ENCODE measurements around the gene TMEM121.

Gene TMEM121

GRCh38 chr14:105487449-105487985, 38.9 kb upstream of the TMEM121 start:
- DNase-seq, result no peak

GRCh38 chr14:105487986-105488777, 38.2 kb upstream of the TMEM121 start:
- no peak for DNase-seq

- DNase-seq, result no peak
Observed at GRCh38 chr14:105488781-105489541, 37.4 kb upstream of the TMEM121 start.

GRCh38 chr14:105489542-105490266, 36.7 kb upstream of the TMEM121 start:
- DNase-seq, result peak; percentile 84

GRCh38 chr14:105490267-105490571, 36.2 kb upstream of the TMEM121 start:
- DNase-seq, result no peak

DNA sequence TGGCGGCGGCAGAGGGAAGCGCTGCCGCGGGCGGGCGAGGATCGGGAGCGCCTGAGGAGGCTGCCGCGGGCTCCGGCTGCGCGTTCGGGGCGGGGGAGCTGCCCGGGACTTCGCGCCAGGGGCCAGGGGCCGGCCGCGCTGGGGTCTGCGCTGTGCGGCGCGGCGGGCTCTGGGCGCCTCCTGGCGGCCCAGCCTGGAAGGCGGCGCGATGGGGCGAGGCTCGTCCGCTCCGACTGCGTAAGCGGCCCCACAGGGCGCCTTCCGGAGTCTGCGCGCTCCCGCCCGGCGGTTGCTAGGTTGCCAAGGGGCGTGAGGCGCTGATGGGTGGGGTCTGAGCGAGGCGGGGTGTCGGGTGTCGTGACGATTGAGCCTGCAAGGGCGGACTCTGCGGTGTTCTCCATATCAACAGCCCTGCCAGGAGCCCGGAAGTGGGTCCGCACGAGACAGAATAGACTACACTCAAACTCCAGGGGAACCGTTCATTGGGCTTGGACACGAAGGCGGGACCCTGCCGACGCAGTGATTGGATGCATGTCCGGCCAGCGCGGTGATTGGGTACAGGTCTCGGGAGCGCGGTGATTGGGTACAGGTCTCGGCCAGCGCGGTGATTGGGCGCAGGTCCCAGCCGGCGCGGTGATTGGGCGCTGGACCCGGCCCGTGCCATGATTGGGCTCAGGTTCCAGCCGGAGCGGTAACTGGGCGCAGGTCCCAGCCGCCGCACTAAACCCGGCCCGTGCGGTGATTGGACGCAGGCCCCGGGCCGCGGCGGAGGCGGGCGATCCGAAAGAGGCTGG, 35.6 kb upstream of the TMEM121 start, which contains the start of gene TEDC1:
TEDC1 (plus strand) TSS at position 675 of the 794 bp plus-strand sequence. CDS start 130 bp downstream, outside the sequence.
- peak; percentile 100 for DNase-seq

DNA sequence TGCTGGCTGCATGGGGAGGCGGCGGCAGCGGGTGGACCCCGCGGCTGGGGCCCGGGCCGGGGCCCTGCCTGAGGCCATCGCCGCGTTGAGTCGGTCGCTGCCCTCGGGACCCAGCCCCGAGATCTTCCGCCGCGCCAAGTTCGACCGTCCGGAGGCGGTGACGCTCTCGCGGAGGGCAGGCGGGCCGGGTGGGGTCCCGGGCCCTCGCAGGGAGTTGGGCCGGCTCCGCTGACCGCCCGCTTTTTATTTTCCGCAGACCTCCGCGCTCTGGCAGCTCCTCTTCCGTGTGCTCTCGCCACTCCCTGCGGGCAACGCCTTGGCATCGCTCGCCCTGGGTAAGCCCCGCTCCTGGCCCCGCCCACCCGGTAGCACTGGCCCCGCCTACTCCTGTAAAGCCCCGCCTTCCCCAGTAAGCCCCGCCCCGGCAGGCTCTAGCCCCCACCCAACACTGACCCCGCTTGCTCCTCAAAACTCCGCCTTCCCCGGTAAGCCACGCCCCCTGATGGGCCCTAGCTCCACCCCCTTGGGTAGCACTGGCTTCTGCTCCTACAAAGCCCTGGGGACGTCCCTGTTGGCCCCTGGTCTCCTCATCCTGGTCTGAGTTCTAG, 34.9 kb upstream of the TMEM121 start:
- DNase-seq, result peak; percentile 61

DNA sequence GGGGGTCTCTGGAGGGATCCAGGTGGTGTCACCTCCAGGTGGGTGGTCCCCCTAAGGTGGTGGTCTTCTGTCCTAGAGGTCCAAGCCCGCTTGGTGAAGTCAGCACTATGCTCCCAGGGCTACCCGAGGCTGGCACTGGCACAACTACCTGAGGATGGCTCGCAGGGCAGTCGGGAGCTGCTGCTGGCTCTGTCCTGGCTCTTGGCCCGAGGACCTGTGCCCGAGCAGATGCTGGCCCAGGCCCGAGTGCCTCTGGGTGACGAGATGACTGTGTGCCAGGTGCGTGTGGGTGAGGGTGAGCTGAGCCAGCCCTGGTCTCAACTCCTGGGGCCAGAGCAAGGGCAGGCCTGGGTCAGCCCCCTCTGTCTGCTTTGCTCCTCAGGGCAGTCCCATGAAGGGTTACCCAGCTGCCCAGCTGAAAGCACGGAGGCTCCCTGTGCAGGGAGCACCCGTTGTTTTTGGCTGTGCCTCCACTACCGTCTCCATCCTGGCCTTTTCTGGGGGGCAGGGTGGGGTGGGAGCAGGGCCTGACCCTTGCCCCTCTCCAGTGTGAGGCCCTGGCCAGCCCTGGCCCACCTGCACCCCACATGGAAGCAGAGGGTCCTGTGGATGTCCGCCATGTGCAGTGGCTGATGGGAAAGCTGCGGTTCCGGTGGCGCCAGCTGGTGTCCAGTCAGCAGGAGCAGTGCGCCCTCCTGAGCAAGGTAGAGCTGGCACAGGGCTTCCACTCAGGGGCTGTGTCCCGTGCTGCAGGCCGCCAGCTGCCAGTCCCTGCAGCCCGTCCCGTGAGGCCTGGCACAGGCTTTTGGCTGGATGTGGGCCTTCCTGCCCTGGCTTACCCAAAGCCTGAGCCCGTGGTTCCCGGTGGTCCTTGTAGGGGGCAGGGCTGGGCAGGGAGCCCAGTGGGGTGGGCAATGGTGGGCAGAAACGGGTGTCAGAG, 34.1 kb upstream of the TMEM121 start:
- DNase-seq, result no peak

- no peak for DNase-seq
Observed at GRCh38 chr14:105492971-105493871, 33.2 kb upstream of the TMEM121 start.

DNA sequence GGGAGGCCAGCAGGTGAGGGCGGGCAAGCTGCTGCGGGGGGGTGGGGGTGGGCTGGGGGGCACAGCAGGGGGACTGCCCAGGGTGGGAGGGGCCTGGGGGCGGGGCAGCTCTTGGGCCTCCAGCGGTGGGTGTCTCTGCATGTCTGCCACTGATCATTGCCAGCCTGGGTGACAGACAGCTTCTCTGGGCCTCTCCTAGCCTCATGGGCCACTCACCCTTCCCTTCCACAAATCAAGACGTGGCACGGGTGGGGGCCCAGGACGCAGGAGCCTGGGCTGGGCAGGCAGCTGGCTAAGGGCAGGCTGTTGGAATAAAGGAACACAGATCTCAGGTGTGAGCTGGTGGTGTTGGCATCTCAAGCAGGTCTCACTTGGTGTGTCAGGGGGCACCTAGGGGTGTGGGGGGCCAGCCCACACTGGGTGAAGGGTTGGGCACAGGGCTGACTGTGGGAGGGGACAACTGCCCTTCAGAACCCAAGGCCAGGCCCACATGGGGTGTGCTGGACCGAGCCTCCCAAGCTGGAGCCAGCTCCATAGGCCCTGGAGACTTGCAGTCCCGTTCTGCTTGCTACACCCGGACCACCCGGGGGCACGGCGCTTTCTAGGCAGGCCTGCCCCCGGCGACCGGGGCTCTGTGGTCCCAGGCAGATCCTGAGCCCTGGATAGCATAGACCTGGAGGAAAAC, 32.3 kb upstream of the TMEM121 start:
- no peak for DNase-seq

DNA sequence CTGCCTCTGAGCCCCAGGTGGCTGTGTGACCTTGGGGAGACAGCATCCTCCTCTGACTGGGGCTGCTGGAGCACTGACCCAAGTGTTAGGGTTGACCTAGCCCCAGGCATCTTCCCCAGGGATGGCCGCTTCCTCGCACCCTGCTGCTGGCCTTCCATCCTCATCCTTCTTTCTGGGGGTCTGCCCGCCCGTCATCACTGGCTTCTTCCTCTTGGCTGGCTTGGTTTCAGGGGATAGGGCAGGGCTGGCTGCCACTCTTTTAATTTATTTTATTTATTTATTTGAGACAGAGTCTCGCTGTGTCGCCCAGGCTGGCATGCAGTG, 31.8 kb upstream of the TMEM121 start:
- DNase-seq, result no peak

GRCh38 chr14:105495101-105495989, 31.0 kb upstream of the TMEM121 start:
- DNase-seq, result no peak

- no peak for DNase-seq
Observed at GRCh38 chr14:105495990-105496830, 30.2 kb upstream of the TMEM121 start.

GRCh38 chr14:105496831-105497591, 29.4 kb upstream of the TMEM121 start:
- no peak for DNase-seq

DNA sequence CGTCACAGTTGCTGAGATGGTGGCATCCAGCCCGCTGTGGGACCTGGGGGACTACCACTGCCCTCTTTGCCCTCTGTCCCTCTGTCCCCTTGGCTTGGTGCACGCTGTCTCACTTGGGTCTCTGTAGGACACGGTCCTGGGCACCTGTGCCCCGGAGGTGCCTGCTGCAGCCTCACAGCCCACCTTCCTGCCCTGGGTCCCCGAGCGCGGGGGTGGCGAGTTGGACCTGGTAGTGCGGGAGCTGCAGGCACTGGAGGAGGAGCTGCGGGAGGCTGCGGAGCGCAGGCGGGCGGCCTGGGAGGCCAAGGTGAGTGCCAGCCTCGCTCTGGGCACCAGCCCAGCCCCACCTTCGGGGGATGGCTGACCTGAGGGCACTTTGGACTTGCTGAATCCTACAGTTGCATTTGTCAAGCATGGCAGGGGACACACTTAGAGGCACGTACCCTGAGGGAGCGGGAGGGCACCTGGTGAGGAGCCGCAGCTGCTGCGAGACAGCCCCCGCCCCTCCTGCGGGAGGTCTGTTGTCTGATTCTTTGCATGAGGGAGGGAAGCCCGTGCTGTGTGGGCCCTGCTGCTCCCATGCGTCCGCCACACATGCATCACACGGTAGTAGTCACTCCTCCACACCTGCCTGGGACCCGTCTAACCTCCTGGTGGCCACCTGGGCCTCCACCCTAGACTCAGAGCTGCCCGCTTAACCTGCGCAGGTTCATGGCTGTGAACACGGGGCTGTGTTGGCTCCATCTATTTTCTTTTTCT, 28.5 kb upstream of the TMEM121 start:
- no peak for DNase-seq
